Activated T-helper 17 cell treated with anti-CD3 and anti-CD28 coated beads, Interleukin-2, amount 50 U/mL, for 72 hours (primary cell): ENCODE data around the gene GGACT. TPM values are rescaled to one million over a fixed set of nuclear protein-coding genes. Genes with fewer than 3 reads are reported as not detected.
"Not testable (repeated sequence)": the region's sequence is repeated elsewhere in the genome, so short reads cannot be mapped to it uniquely, and the experiment has no call there.

Experiments used
- ATAC-seq: fragments of 150-1000 bp; cut with Tn5 transposase; replicated peaks from 2 replicates; pipeline ENCODE4 v1.10.0; 2021; ENCODE audit warnings: mild to moderate bottlenecking, moderate library complexity
- H3K27ac Mint-ChIP-seq: one replicate; pipeline ENCODE4 v1.8.0; 2022; ENCODE audit warnings: mixed read lengths
- H3K27me3 Mint-ChIP-seq: one replicate; pipeline ENCODE4 v1.8.0; 2022; ENCODE audit warnings: mixed read lengths
- H3K36me3 Mint-ChIP-seq: one replicate; pipeline ENCODE4 v1.8.0; 2022; ENCODE audit warnings: low read depth, mild to moderate bottlenecking, mixed read lengths
- H3K4me1 Mint-ChIP-seq: one replicate; pipeline ENCODE4 v1.8.0; 2022; ENCODE audit warnings: mixed read lengths
- H3K4me3 Mint-ChIP-seq: one replicate; pipeline ENCODE4 v1.8.0; 2022; ENCODE audit warnings: mild to moderate bottlenecking, mixed read lengths
- H3K9me3 Mint-ChIP-seq: one replicate; pipeline ENCODE4 v1.8.0; 2022; ENCODE audit warnings: mixed read lengths
- total RNA-seq, 2 donors: library from RNA; stranded (reverse); gene quantifications; one replicate each; pipeline ENCODE4 v1.2.3, GENCODE V29; 2022

The GGACT gene
- total RNA-seq, 2 donors from 2014 or later = 1.2 to 1.7 TPM

- H3K27ac Mint-ChIP-seq = no peak overlapping the region
- ATAC-seq = no peak
- H3K9me3 Mint-ChIP-seq = no peaks in the 10 kb centered on the region
- no peaks in the 10 kb centered on the region for H3K27me3 Mint-ChIP-seq
- no peak overlapping the region for H3K4me3 Mint-ChIP-seq
- H3K36me3 Mint-ChIP-seq = peaks cover 2% of the 10 kb centered on the region
- no peaks in the 10 kb centered on the region for H3K4me1 Mint-ChIP-seq
These were observed 54.3 kb downstream of the GGACT start for GRCh38 chr13:100534147-100534843.

DNA sequence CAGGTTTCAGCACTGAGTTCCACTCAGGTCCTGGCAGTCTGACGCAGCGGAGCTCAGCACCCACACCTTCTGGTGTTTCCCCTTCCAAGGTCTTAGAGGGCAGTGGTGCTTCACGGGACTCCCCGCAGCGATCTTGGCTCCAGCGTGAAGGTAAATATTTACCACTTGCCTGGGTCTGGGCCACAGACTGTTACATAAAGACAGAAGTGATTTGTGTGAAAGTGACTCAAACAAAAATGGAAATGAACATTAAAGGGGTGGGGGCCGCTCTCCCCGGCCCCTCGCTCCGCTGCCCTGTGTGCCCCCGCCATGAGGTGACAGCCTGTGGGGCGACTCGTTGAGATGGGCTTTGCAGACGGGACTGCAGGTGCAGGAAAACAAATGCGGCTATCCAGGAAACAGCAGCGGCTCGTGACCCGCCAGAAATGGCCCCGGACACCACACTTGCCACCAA is 55.0 kb downstream of the GGACT start:
- Mint-ChIP-seq H3K4me3 (no peak overlapping the region), H3K27me3 (no peaks in the 10 kb centered on the region), H3K27ac (no peak overlapping the region), H3K4me1 (no peaks in the 10 kb centered on the region), H3K9me3 (no peaks in the 10 kb centered on the region), H3K36me3 (peaks cover 8% of the 10 kb centered on the region)
- ATAC-seq = no peak

- Mint-ChIP-seq H3K4me3 (no peak overlapping the region), H3K36me3 (peaks cover 15% of the 10 kb centered on the region), H3K27ac (no peak overlapping the region), H3K4me1 (no peaks in the 10 kb centered on the region), H3K27me3 (no peaks in the 10 kb centered on the region), H3K9me3 (no peaks in the 10 kb centered on the region)
- no peak for ATAC-seq
These were observed 55.7 kb downstream of the GGACT start for GRCh38 chr13:100532836-100533435.

GRCh38 chr13:100532090-100532766 is 56.4 kb downstream of the GGACT start:
- H3K27ac Mint-ChIP-seq = no peak overlapping the region
- no peaks in the 10 kb centered on the region for H3K4me1 Mint-ChIP-seq
- H3K27me3 Mint-ChIP-seq = no peaks in the 10 kb centered on the region
- H3K9me3 Mint-ChIP-seq = no peaks in the 10 kb centered on the region
- no peak overlapping the region for H3K4me3 Mint-ChIP-seq
- no peak for ATAC-seq
- H3K36me3 Mint-ChIP-seq = peaks cover 16% of the 10 kb centered on the region

GRCh38 chr13:100530671-100531213 is 57.8 kb downstream of the GGACT start:
- no peaks in the 10 kb centered on the region for H3K4me1 Mint-ChIP-seq
- no peaks in the 10 kb centered on the region for H3K9me3 Mint-ChIP-seq
- no peaks in the 10 kb centered on the region for H3K27me3 Mint-ChIP-seq
- H3K27ac Mint-ChIP-seq = no peak overlapping the region
- peaks cover 16% of the 10 kb centered on the region for H3K36me3 Mint-ChIP-seq
- no peak for ATAC-seq
- H3K4me3 Mint-ChIP-seq = no peak overlapping the region

GRCh38 chr13:100529666-100530377 is 58.8 kb downstream of the GGACT start:
- Mint-ChIP-seq H3K36me3 (peaks cover 16% of the 10 kb centered on the region), H3K9me3 (no peaks in the 10 kb centered on the region)
- ATAC-seq = no peak

GRCh38 chr13:100528820-100529219 is 59.8 kb downstream of the GGACT start:
- H3K4me1 Mint-ChIP-seq = no peaks in the 10 kb centered on the region
- no peak for ATAC-seq

More at GRCh38 chr13:100529666-100530377, 58.8 kb downstream of the GGACT start:
- Mint-ChIP-seq H3K4me3 (no peak overlapping the region), H3K27ac (no peak overlapping the region), H3K4me1 (no peaks in the 10 kb centered on the region), H3K27me3 (no peaks in the 10 kb centered on the region)

DNA sequence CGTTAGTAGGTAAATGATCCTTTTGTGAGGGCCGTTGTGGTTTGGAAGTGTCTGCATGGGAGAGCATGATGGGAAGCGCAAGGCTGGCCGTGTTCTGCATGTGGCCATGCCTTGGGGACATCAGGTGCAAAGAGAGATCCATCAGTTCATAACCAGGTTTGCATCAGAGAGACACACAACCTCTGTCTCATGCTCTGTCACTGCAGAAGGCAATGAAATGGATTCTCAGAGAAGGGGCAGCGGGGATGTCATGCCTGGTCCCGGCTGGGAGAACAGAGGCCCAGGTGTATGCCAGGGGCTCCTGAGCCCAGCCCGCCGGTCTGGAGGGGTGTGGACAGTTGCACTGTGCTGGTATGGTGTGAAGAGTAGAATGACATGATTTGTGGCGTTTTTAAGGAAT is 60.2 kb downstream of the GGACT start:
- no peak overlapping the region for H3K27ac Mint-ChIP-seq
- ATAC-seq = no peak
- H3K4me3 Mint-ChIP-seq = no peak overlapping the region
- no peaks in the 10 kb centered on the region for H3K9me3 Mint-ChIP-seq
- no peaks in the 10 kb centered on the region for H3K27me3 Mint-ChIP-seq
- no peaks in the 10 kb centered on the region for H3K4me1 Mint-ChIP-seq
- H3K36me3 Mint-ChIP-seq = peaks cover 16% of the 10 kb centered on the region

More at GRCh38 chr13:100528820-100529219, 59.8 kb downstream of the GGACT start:
- no peak overlapping the region for H3K4me3 Mint-ChIP-seq
- H3K27ac Mint-ChIP-seq = no peak overlapping the region
- H3K27me3 Mint-ChIP-seq = no peaks in the 10 kb centered on the region
- H3K9me3 Mint-ChIP-seq = no peaks in the 10 kb centered on the region
- peaks cover 16% of the 10 kb centered on the region for H3K36me3 Mint-ChIP-seq

GRCh38 chr13:100527644-100528043 is 60.9 kb downstream of the GGACT start:
- no peaks in the 10 kb centered on the region for H3K9me3 Mint-ChIP-seq
- H3K27ac Mint-ChIP-seq = no peak overlapping the region
- H3K27me3 Mint-ChIP-seq = no peaks in the 10 kb centered on the region
- H3K4me3 Mint-ChIP-seq = no peak overlapping the region
- ATAC-seq = no peak
- peaks cover 16% of the 10 kb centered on the region for H3K36me3 Mint-ChIP-seq
- H3K4me1 Mint-ChIP-seq = no peaks in the 10 kb centered on the region

DNA sequence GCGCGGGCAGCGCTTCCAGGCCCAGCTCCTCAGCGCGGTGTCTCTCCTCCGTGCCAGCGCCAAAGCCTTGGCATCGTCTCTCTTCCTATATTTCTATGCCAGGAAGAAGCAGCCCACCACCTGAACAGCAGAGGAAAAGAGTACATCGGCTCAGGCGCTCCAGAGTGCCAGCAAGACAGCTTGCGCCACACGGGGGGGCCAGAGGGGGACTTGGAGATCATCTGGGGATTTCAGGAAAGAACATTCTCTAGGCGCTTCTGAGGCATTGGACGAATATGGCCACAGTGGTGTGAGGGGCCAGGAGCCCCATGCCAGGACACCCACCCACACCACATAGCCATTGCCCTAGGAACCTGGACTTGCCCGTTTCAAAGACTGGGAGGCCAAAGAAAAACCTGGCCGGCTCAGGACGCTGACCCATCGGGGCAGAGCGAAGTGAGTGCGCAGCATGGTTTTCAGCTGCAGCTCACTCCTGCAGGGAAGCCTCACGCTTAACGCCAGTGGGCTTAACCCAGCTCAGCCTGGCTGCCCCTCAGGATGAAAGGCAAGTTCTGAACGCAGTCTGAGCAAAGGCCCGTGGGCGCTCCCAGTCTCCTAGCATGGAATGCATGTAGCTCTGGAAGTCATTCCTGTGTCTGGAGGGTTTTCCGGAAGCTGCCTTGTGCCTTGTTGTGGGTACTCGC is 62.1 kb downstream of the GGACT start:
- no peak for ATAC-seq
- H3K4me1 Mint-ChIP-seq = no peaks in the 10 kb centered on the region
- no peaks in the 10 kb centered on the region for H3K27me3 Mint-ChIP-seq
- H3K4me3 Mint-ChIP-seq = no peak overlapping the region
- no peak overlapping the region for H3K27ac Mint-ChIP-seq
- H3K9me3 Mint-ChIP-seq = no peaks in the 10 kb centered on the region
- H3K36me3 Mint-ChIP-seq = peaks cover 16% of the 10 kb centered on the region

DNA sequence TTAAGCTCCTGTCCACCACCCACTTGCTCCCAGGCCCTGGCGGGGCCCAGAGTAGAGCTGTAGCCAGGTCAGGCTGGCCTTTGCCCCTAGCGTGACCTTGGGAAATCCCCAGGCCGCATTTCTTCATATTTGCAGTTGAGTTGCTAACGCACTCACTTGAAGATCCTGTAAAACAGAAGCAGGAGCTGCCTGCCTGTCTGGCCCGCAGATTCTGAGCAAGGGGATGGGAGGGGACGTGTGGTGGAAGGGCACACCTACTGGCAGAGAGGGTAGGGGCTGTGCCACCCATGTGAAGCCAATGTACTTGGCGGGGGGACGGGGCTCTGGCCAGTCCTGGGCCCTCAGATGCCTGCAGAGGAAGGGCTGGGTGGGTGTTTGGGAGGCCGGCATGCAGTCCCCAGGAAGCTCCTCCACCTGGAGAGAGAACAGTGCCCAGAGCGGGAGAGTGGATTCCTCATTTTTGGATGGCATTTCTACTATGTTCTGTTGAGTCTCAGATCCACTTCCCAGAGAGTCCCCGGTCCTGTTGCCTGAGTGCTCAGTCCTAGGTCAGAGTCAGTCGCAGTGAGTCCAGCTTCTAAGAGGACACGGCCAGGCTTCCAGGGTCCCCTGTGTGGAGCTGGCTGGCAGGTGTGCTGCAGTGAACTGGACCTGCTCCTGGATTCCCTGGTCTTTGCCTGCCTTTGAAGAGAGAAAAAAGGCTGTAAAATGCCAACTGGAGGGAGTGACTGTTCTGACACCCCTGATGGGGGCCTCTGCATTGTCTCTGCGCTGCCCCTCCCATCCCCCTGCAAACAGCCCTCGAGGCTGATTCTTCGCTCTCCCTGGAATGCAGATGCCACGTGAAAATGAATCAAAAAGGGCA is 62.9 kb downstream of the GGACT start:
- H3K36me3 Mint-ChIP-seq = peaks cover 16% of the 10 kb centered on the region
- no peak overlapping the region for H3K27ac Mint-ChIP-seq
- H3K9me3 Mint-ChIP-seq = no peaks in the 10 kb centered on the region
- H3K4me3 Mint-ChIP-seq = no peak overlapping the region
- ATAC-seq = no peak
- H3K27me3 Mint-ChIP-seq = no peaks in the 10 kb centered on the region
- H3K4me1 Mint-ChIP-seq = no peaks in the 10 kb centered on the region

- not testable (repeated sequence) for ATAC-seq, H3K9me3 Mint-ChIP-seq, H3K4me1 Mint-ChIP-seq, H3K27ac Mint-ChIP-seq, H3K27me3 Mint-ChIP-seq, H3K4me3 Mint-ChIP-seq
- H3K36me3 Mint-ChIP-seq = peaks cover 16% of the 10 kb centered on the region
These were observed 63.9 kb downstream of the GGACT start for GRCh38 chr13:100524688-100525087.

GRCh38 chr13:100523981-100524386 is 64.6 kb downstream of the GGACT start:
- no peak for ATAC-seq
- H3K27ac Mint-ChIP-seq = no peak overlapping the region
- no peaks in the 10 kb centered on the region for H3K9me3 Mint-ChIP-seq
- peaks cover 11% of the 10 kb centered on the region for H3K36me3 Mint-ChIP-seq
- H3K27me3 Mint-ChIP-seq = no peaks in the 10 kb centered on the region
- H3K4me1 Mint-ChIP-seq = no peaks in the 10 kb centered on the region
- H3K4me3 Mint-ChIP-seq = no peak overlapping the region
